ENCODE data around the gene SEL1L2. TPM values are rescaled to one million over a fixed set of nuclear protein-coding genes. Genes with fewer than 3 reads are reported as not detected.

The SEL1L2 gene
- total RNA-seq, 1 donor from 2014 or later: not detected

DNA sequence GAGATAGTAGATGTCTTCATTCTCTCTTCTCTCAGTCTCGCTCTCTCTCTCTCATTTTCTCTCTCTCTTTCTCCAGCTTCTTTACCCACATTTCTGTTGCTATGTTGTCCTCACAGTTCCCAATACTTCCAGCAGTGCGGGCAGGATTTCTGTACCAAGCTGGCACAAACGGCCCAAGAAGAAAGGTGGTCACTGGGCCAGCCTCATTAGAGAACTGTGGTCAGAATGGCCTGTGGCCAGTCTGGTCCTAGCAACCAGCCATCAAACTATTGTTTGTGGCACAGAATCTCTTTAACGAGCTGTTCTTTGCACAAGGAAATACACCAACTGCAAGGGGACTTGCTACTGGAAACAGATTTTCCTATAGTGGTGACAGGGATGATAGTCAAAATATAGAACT lies 81.3 kb downstream of the SEL1L2 start:
- H3K9me3 Mint-ChIP-seq (ENCODE audit: unreplicated experiment): no peaks in the 10 kb centered on the region
- no peak for DNase-seq (ENCODE audit: extremely low spot score, unreplicated experiment)
- no peak overlapping the region for H3K27ac Mint-ChIP-seq (ENCODE audit: unreplicated experiment)
- H3K27me3 Mint-ChIP-seq (ENCODE audit: unreplicated experiment): no peaks in the 10 kb centered on the region
- TF ChIP-seq CTCF (IDR thresholded peaks at IDR 0.05): no peak
- H3K36me3 Mint-ChIP-seq (ENCODE audit: unreplicated experiment): no peaks in the 10 kb centered on the region
- H3K4me3 Mint-ChIP-seq (ENCODE audit: unreplicated experiment): no peak overlapping the region
- no peaks in the 10 kb centered on the region for H3K4me1 Mint-ChIP-seq (ENCODE audit: unreplicated experiment)

DNA sequence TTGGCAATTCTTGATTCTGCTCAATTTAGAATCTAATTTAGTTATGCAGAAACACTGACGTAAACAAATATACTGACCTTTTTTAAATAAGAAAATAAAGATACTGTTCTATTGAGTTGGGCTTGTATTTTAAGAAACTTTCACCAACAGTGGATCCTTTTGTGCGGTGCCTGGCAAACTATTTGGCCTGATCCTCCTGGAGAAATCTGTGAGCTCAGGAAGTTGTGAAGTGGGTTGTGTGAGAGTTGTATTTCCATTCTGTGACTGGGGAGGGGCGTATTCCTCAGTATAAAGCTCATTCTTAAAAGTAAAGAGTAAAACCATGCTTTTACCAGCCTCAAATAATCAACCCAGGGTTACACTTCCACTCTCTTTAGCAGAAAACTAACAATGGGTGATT lies 85.6 kb downstream of the SEL1L2 start:
- Mint-ChIP-seq H3K4me3 (ENCODE audit: unreplicated experiment) (no peak overlapping the region), H3K4me1 (ENCODE audit: unreplicated experiment) (no peaks in the 10 kb centered on the region), H3K9me3 (ENCODE audit: unreplicated experiment) (no peaks in the 10 kb centered on the region), H3K27me3 (ENCODE audit: unreplicated experiment) (no peaks in the 10 kb centered on the region), H3K27ac (ENCODE audit: unreplicated experiment) (no peak overlapping the region), H3K36me3 (ENCODE audit: unreplicated experiment) (no peaks in the 10 kb centered on the region)
- TF ChIP-seq CTCF (IDR thresholded peaks at IDR 0.05): no peak
- DNase-seq (ENCODE audit: extremely low spot score, unreplicated experiment): no peak

DNA sequence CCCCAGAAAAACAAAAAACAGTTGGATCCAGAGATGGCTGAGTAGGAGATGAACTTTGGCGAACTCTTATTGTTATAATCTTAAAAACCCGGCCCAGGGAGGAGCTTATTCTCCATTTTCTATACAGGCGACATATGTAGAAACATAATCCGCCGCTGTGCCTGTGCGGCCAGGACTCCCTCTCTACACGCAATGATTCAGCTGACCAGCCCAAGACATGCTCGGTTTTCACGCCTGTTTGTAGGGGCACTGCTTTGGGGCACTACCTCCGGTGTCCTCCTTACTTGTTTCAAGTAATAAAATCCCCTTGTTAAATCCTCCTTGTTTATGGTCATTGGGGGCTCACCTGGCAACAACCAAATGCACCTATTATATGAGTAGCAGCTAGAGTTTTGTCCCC lies 89.9 kb downstream of the SEL1L2 start:
- no peak for DNase-seq (ENCODE audit: extremely low spot score, unreplicated experiment)
- no peaks in the 10 kb centered on the region for H3K4me1 Mint-ChIP-seq (ENCODE audit: unreplicated experiment)
- TF ChIP-seq CTCF (IDR thresholded peaks at IDR 0.05): no peak

GRCh38 chr20:13898012-13898612 lies 92.3 kb downstream of the SEL1L2 start:
- H3K36me3 Mint-ChIP-seq (ENCODE audit: unreplicated experiment): no peaks in the 10 kb centered on the region
- DNase-seq (ENCODE audit: extremely low spot score, unreplicated experiment): no peak
- no peaks in the 10 kb centered on the region for H3K27me3 Mint-ChIP-seq (ENCODE audit: unreplicated experiment)
- no peak for TF ChIP-seq CTCF (IDR thresholded peaks at IDR 0.05)
- H3K27ac Mint-ChIP-seq (ENCODE audit: unreplicated experiment): no peak overlapping the region
- H3K4me1 Mint-ChIP-seq (ENCODE audit: unreplicated experiment): no peaks in the 10 kb centered on the region
- H3K4me3 Mint-ChIP-seq (ENCODE audit: unreplicated experiment): no peak overlapping the region
- peaks cover 3% of the 10 kb centered on the region for H3K9me3 Mint-ChIP-seq (ENCODE audit: unreplicated experiment)

More for the DNA sequence above, 89.9 kb downstream of the SEL1L2 start:
- Mint-ChIP-seq H3K4me3 (ENCODE audit: unreplicated experiment) (no peak overlapping the region), H3K27ac (ENCODE audit: unreplicated experiment) (no peak overlapping the region), H3K36me3 (ENCODE audit: unreplicated experiment) (no peaks in the 10 kb centered on the region), H3K27me3 (ENCODE audit: unreplicated experiment) (no peaks in the 10 kb centered on the region), H3K9me3 (ENCODE audit: unreplicated experiment) (no peaks in the 10 kb centered on the region)

- Mint-ChIP-seq H3K9me3 (ENCODE audit: unreplicated experiment) (peaks cover 16% of the 10 kb centered on the region), H3K27me3 (ENCODE audit: unreplicated experiment) (no peaks in the 10 kb centered on the region), H3K27ac (ENCODE audit: unreplicated experiment) (no peak overlapping the region), H3K4me1 (ENCODE audit: unreplicated experiment) (no peaks in the 10 kb centered on the region), H3K4me3 (ENCODE audit: unreplicated experiment) (no peak overlapping the region), H3K36me3 (ENCODE audit: unreplicated experiment) (no peaks in the 10 kb centered on the region)
- TF ChIP-seq CTCF (IDR thresholded peaks at IDR 0.05): no peak
- no peak for DNase-seq (ENCODE audit: extremely low spot score, unreplicated experiment)
Measured at GRCh38 chr20:13891575-13891974, 98.8 kb downstream of the SEL1L2 start.
